GM12878 (cell line): ENCODE data around the gene TMEM120B. TPM values are rescaled to one million over a fixed set of nuclear protein-coding genes. Genes with fewer than 3 reads are reported as not detected.

Experiments
- ATAC-seq: fragments of 200-7000 bp; cut with Tn5 transposase; 3 replicates; pipeline ENCODE4 v1.9.1; 2020; ENCODE audit warnings: mild to moderate bottlenecking, moderate library complexity
- BruUV-seq: library from RNA; stranded (reverse); fragments of 400-500 nt; replicated peaks from 2 replicates; lab custom pipeline; 2021; lab: Mats Ljungman, UMichigan
- CTCF ChIA-PET: fragments of 300-600 bp; sonication (Branson Sonifier 250); formaldehyde crosslinking; extraction: SDS; loops from one replicate; lab custom pipeline; 2021; ENCODE audit warnings: inconsistent platforms; lab: Yijun Ruan, JAX
- POLR2A ChIA-PET: fragments of 350-600 bp; formaldehyde crosslinking; extraction: SDS; loops from one replicate; lab custom pipeline; 2021; ENCODE audit warnings: inconsistent platforms; lab: Charles Lee
- RAD21 ChIA-PET: fragments of 300-600 bp; sonication (Branson Sonifier 250); formaldehyde crosslinking; loops from one replicate; lab custom pipeline; 2023; ENCODE audit warnings: antibody characterized with exemption; ENCODE audit not compliant: unreplicated experiment; lab: Charles Lee
- SMC1A ChIA-PET: fragments of 300-600 bp; sonication (Branson Sonifier 250); formaldehyde crosslinking; loops from one replicate; lab custom pipeline; 2023; ENCODE audit not compliant: unreplicated experiment, uncharacterized antibody; lab: Charles Lee
- DNase-seq: peaks from one replicate; pipeline ENCODE4 v3.0.0-alpha.2; 2011; ENCODE audit warnings: low read depth, low spot score
- FAIRE-seq: peaks from 3 replicates; lab custom pipeline; 2011; peaks lifted over from hg19 to GRCh38; lab: Jason Lieb, UNC
- H2AFZ ChIP-seq: 2 replicates; pipeline ENCODE4 v1.6.0; 2011; ENCODE audit warnings: low read depth, low read length, control low read depth; ENCODE audit not compliant: control insufficient read depth
- H3K27ac ChIP-seq: 2 replicates; pipeline ENCODE4 v1.5.1; 2011; ENCODE audit warnings: control low read depth; ENCODE audit not compliant: control insufficient read depth, insufficient read depth
- H3K27me3 ChIP-seq, 2 experiments: replicated peaks in 1 of 2; 2 replicates each; pipeline versions ENCODE4 v1.6.0 to v1.6.1; 2011; ENCODE audit warnings: low read length in 1 of 2; ENCODE audit not compliant: control insufficient read depth in 2 of 2, insufficient read depth in 2 of 2
- H3K36me3 ChIP-seq, 2 experiments: 2 replicates each; pipeline ENCODE4 v1.5.1; 2011; ENCODE audit warnings: low read length in 1 of 2; ENCODE audit not compliant: control insufficient read depth in 2 of 2, insufficient read depth in 2 of 2
- H3K4me1 ChIP-seq: 2 replicates; pipeline ENCODE4 v1.6.1; 2011; ENCODE audit warnings: mild to moderate bottlenecking, low read length, moderate library complexity, mixed read lengths; ENCODE audit not compliant: control insufficient read depth, insufficient read depth
- H3K4me2 ChIP-seq: 2 replicates; pipeline ENCODE4 v1.6.0; 2011; ENCODE audit warnings: control low read depth; ENCODE audit not compliant: control insufficient read depth, insufficient read depth
- H3K4me3 ChIP-seq: fragments of 200-600 bp; sonication (generic); 2 replicates; pipeline ENCODE4 v1.5.1; 2016
- H3K79me2 ChIP-seq: 2 replicates; pipeline ENCODE4 v1.6.0; 2011; ENCODE audit warnings: low read length; ENCODE audit not compliant: control insufficient read depth, insufficient read depth
- H3K9ac ChIP-seq: 2 replicates; pipeline ENCODE4 v1.8.0; 2011; ENCODE audit warnings: low read length, control low read depth, mixed read lengths; ENCODE audit not compliant: control insufficient read depth, insufficient read depth
- H3K9me3 ChIP-seq: replicated peaks from 3 replicates; pipeline ENCODE4 v1.5.1; 2011; ENCODE audit warnings: mild to moderate bottlenecking, low read length; ENCODE audit not compliant: control insufficient read depth, insufficient read depth
- H4K20me1 ChIP-seq: 2 replicates; pipeline ENCODE4 v1.6.0; 2011; ENCODE audit not compliant: control insufficient read depth, insufficient read depth
- E2F8 ChIP-seq: fragments of 450-650 bp; IDR thresholded peaks from 2 replicates; pipeline ENCODE4 v1.6.1; 2018; ENCODE audit warnings: mild to moderate bottlenecking, low read depth, moderate library complexity; ENCODE audit not compliant: partially characterized antibody
- ESRRA ChIP-seq: IDR thresholded peaks from 2 replicates; pipeline ENCODE4 v1.6.1; 2012; ENCODE audit warnings: mild to moderate bottlenecking, low read length, improper control_type of control experiment
- HSF1 ChIP-seq: fragments of 150-350 bp; IDR thresholded peaks from 2 replicates; pipeline ENCODE4 v1.6.1; 2014; ENCODE audit warnings: mild to moderate bottlenecking, low read depth, low read length
- KDM1A ChIP-seq: fragments of 200-600 bp; sonication (generic); IDR thresholded peaks from 2 replicates; pipeline ENCODE4 v1.6.1; 2016; ENCODE audit warnings: borderline replicate concordance
- MEF2A ChIP-seq: IDR thresholded peaks from 2 replicates; pipeline ENCODE4 v1.6.1; 2011; ENCODE audit warnings: low read depth, mild to moderate bottlenecking, low read length, moderate library complexity; ENCODE audit not compliant: insufficient read depth
- POU2F2 ChIP-seq: IDR thresholded peaks from 3 replicates; pipeline ENCODE4 v1.6.1; 2011; ENCODE audit warnings: low read depth, mild to moderate bottlenecking, low read length, borderline replicate concordance
- WGBS: methylation state at CpG from one replicate; pipeline ENCODE4 v1.1.6; 2016; ENCODE audit warnings: low lambda C conversion rate; ENCODE audit not compliant: insufficient replicate concordance, insufficient coverage; ENCODE audit errors: missing lambda C conversion rate; 5-methylcytosine and 5-hydroxymethylcytosine counted together
- in situ Hi-C: fragments of 300-500 bp; cut with MboI; formaldehyde crosslinking; loops from 9 replicates; pipeline ENCODE4 v1.14.3; 2018; ENCODE audit warnings: mixed read lengths
- intact Hi-C: fragments of 100-400 bp; cut with micrococcal nuclease; formaldehyde crosslinking; loops from one replicate; pipeline ENCODE4 v1.14.2; 2022; ENCODE audit not compliant: unreplicated experiment
- polyA plus RNA-seq, 11 experiments: library from polyadenylated mRNA; depleted of rRNA in 4 of 11; unstranded in 6 of 11; stranded (reverse) in 5 of 11; fragments of >200 nt; fragmentation: Nextera tagmentation in 4 of 11; fragmentation: Illumina TruSeq in 1 of 11; extraction: Ambion mirVana in 4 of 11; extraction: Trizol in 1 of 11; gene quantifications; 1 replicate in 1 of 11; 2 replicates in 10 of 11; pipeline versions ENCODE4 v1.2.1 to v1.2.3, GENCODE V29; 2011 to 2016; ENCODE audit warnings: inconsistent platforms in 2 of 11, missing spikeins in 2 of 11, low read depth in 1 of 11
- total RNA-seq, 4 experiments: library from RNA; depleted of rRNA in 3 of 4; stranded (reverse); fragments of >200 nt in 3 of 4; fragmentation: Illumina TruSeq in 1 of 4; extraction: Trizol in 1 of 4; gene quantifications; 2 replicates each; pipeline versions ENCODE4 v1.2.1 to v1.2.3, GENCODE V29; 2013 to 2021

The TMEM120B gene
- total and polyA plus RNA-seq, 10 of the 15 experiments (the other 5 are each of a cell fraction or from before 2014, with no cell fraction given): 4.0 to 26.2 (median 9.2) TPM

GRCh38 chr12:121770813-121771625 is 58.5 kb downstream of the TMEM120B start:
- CTCF ChIA-PET: interaction anchor here (2.7 to 15.0 kb wide), 2 partner anchors 11 to 21 kb away, joined by 19 to 492 read pairs; partner anchors contain the start of gene RHOF
- no peak overlapping the region for H3K4me2 ChIP-seq
- no peaks in the 10 kb centered on the region for H4K20me1 ChIP-seq
- BruUV-seq: no TSS peak
- no peaks in the 10 kb centered on the region for H3K9me3 ChIP-seq
- no peak for FAIRE-seq
- H3K36me3 ChIP-seq: no peaks in the 10 kb centered on the region; a peak in 2 of 4 replicates
- in situ Hi-C loops (no loop called here), intact Hi-C loops (no loop called here)
- no peak overlapping the region for H3K27ac ChIP-seq
- no peak for TF ChIP-seq MEF2A
- no peak for DNase-seq
- H3K9ac ChIP-seq: no peak overlapping the region
- RAD21 ChIA-PET: no interaction called here
- WGBS: 97% methylated on average over 25 of the region's 25 CpGs
- no peak overlapping the region for H2AFZ ChIP-seq
- SMC1A ChIA-PET: no interaction called here
- no peak for ATAC-seq
- no peaks in the 10 kb centered on the region for H3K79me2 ChIP-seq
- H3K4me1 ChIP-seq: peaks cover 3% of the 10 kb centered on the region; the same call in 1 of the 2 replicates
- no peak overlapping the region for H3K4me3 ChIP-seq
- POLR2A ChIA-PET: interaction anchor here (1.0 kb wide), 1 partner anchor 31 kb away, joined by 3 read pairs; no protein-coding TSS in a partner anchor
- H3K27me3 ChIP-seq: no peaks in the 10 kb centered on the region

- Histone ChIP-seq H3K4me1 (peaks cover 7% of the 10 kb centered on the region; the same call in 1 of the 2 replicates), H3K36me3 (peaks cover under 1 to 4% of the 10 kb centered on the region in 2 experiments; a peak in 3 of 4 replicates), H4K20me1 (no peaks in the 10 kb centered on the region), H3K9me3 (no peaks in the 10 kb centered on the region), H3K4me2 (no peak overlapping the region), H3K27ac (no peak overlapping the region), H3K4me3 (no peak overlapping the region), H3K27me3 (no peaks in the 10 kb centered on the region), H3K79me2 (no peaks in the 10 kb centered on the region), H2AFZ (peak overlapping the region; percentile 55), H3K9ac (no peak overlapping the region)
- intact Hi-C loops: loop anchor here (1.0 kb wide), 1 partner anchor 76 kb away; no protein-coding TSS in a partner anchor
- ChIA-PET CTCF (interaction anchor here (0.6 to 15.0 kb wide), 23 partner anchors 8 to 1427 kb away, joined by 3 to 492 read pairs (median 4); partner anchors contain the start of genes PSMD9, RHOF and TMEM120B), RAD21 (interaction anchor here (1.1 to 1.7 kb wide), 4 partner anchors 9 to 61 kb away, joined by 3 to 10 read pairs (median 6); partner anchors contain the start of genes RHOF and TMEM120B), POLR2A (interaction anchor here (0.5 to 1.6 kb wide), 4 partner anchors 9 to 205 kb away, joined by 3 to 5 read pairs (median 4); no protein-coding TSS in a partner anchor), SMC1A (interaction anchor here (0.5 to 3.7 kb wide), 13 partner anchors 8 to 298 kb away, joined by 3 to 39 read pairs (median 3); partner anchors contain the start of genes RHOF and TMEM120B)
- peak; percentile 91 for ATAC-seq
- in situ Hi-C loops: no loop called here
- 37% methylated on average over 14 of the region's 14 CpGs for WGBS
- BruUV-seq: no TSS peak
- no peak for DNase-seq
- peak; percentile 95 for FAIRE-seq
- TF ChIP-seq POU2F2 (peak; percentile 46; the same call in 1 of the 3 replicates), E2F8 (peak; percentile 25), ESRRA (no peak), KDM1A (no peak), HSF1 (no peak)
Observed at GRCh38 chr12:121773011-121773777, 60.6 kb downstream of the TMEM120B start.
